GM23338 (cell line): ENCODE data around the gene CLSTN2. TPM values are rescaled to one million over a fixed set of nuclear protein-coding genes. Genes with fewer than 3 reads are reported as not detected.
A peak's percentile ranks its signal among the peaks of the same experiment; 100 is the strongest.

Experiments
- ATAC-seq: fragments of 200-7000 bp; cut with Tn5 transposase; 3 replicates; pipeline ENCODE4 v1.9.1; 2020
- DNase-seq: peaks from one replicate; pipeline ENCODE4 v3.0.0-alpha.2; 2015; ENCODE audit warnings: low spot score
- H2AFZ ChIP-seq: fragments of 200-600 bp; sonication (generic); 2 replicates; pipeline ENCODE4 v1.8.0; 2016; ENCODE audit warnings: antibody characterized with exemption, mild to moderate bottlenecking, moderate library complexity
- H3F3A ChIP-seq: fragments of 200-600 bp; sonication (generic); replicated peaks from 2 replicates; pipeline ENCODE4 v1.8.0; 2017; ENCODE audit warnings: antibody characterized with exemption, mixed run types, low read depth
- H3K27ac ChIP-seq: fragments of 200-600 bp; sonication (generic); 2 replicates; pipeline ENCODE4 v1.6.1; 2016; ENCODE audit warnings: low read depth
- H3K27me3 ChIP-seq: fragments of 200-600 bp; sonication (generic); 2 replicates; pipeline ENCODE4 v1.8.0; 2016; ENCODE audit warnings: mild to moderate bottlenecking, mixed run types, moderate library complexity; ENCODE audit not compliant: insufficient read depth
- H3K36me3 ChIP-seq: fragments of 200-600 bp; sonication (generic); 2 replicates; pipeline ENCODE4 v1.8.0; 2016; ENCODE audit warnings: mild to moderate bottlenecking; ENCODE audit not compliant: insufficient read depth
- H3K4me1 ChIP-seq: fragments of 200-600 bp; sonication (generic); 2 replicates; pipeline ENCODE4 v1.8.0; 2016; ENCODE audit warnings: mild to moderate bottlenecking, moderate library complexity; ENCODE audit not compliant: insufficient read depth
- H3K4me2 ChIP-seq: fragments of 200-600 bp; sonication (generic); 2 replicates; pipeline ENCODE4 v1.7.1; 2017; ENCODE audit warnings: mixed run types
- H3K4me3 ChIP-seq: fragments of 200-600 bp; sonication (generic); 2 replicates; pipeline ENCODE4 v1.6.1; 2016; ENCODE audit warnings: mixed run types
- H3K79me2 ChIP-seq: fragments of 200-600 bp; sonication (generic); replicated peaks from 2 replicates; pipeline ENCODE4 v1.8.0; 2017; ENCODE audit warnings: mild to moderate bottlenecking; ENCODE audit not compliant: insufficient read depth
- H3K9me2 ChIP-seq: fragments of 200-600 bp; sonication (generic); 2 replicates; pipeline ENCODE4 v1.8.0; 2017; ENCODE audit not compliant: insufficient read depth
- H4K20me1 ChIP-seq: fragments of 200-600 bp; sonication (generic); replicated peaks from 2 replicates; pipeline ENCODE4 v1.8.0; 2017; ENCODE audit warnings: mild to moderate bottlenecking; ENCODE audit not compliant: insufficient read depth
- H3K27ac Mint-ChIP-seq: 2 replicates; pipeline ENCODE4 v1.8.0; 2020; ENCODE audit warnings: inconsistent platforms, mild to moderate bottlenecking, moderate library complexity, mixed read lengths
- H3K27me3 Mint-ChIP-seq: 3 replicates; pipeline ENCODE4 v1.8.0; 2022; ENCODE audit warnings: low read depth, mild to moderate bottlenecking, moderate library complexity, mixed read lengths, inconsistent platforms; ENCODE audit not compliant: insufficient read depth, poor library complexity
- H3K36me3 Mint-ChIP-seq: 3 replicates; pipeline ENCODE4 v1.8.0; 2021; ENCODE audit warnings: low read depth, mild to moderate bottlenecking, inconsistent platforms, moderate library complexity, mixed read lengths
- H3K4me1 Mint-ChIP-seq: 3 replicates; pipeline ENCODE4 v1.8.0; 2020; ENCODE audit warnings: mild to moderate bottlenecking, inconsistent platforms, mixed read lengths
- H3K4me3 Mint-ChIP-seq: 3 replicates; pipeline ENCODE4 v1.8.0; 2021; ENCODE audit warnings: moderate library complexity, mild to moderate bottlenecking, inconsistent platforms, mixed read lengths
- H3K9me3 Mint-ChIP-seq: 3 replicates; pipeline ENCODE4 v1.8.0; 2020; ENCODE audit warnings: moderate library complexity, mild to moderate bottlenecking, inconsistent platforms, mixed read lengths
- JUNB ChIP-seq: IDR thresholded peaks from one replicate; pipeline ENCODE4 v1.6.1; 2016; ENCODE audit warnings: antibody characterized with exemption; ENCODE audit not compliant: unreplicated experiment
- POLR2AphosphoS5 ChIP-seq: IDR thresholded peaks from 2 replicates; pipeline ENCODE4 v1.6.1; 2016; ENCODE audit warnings: antibody characterized with exemption, low read depth
- ZNF114 ChIP-seq: fragments of 250-450 bp; sonication (Bioruptor Pico); IDR thresholded peaks from 2 replicates; pipeline ENCODE4 v1.5.0; 2020; ENCODE audit warnings: mild to moderate bottlenecking, moderate library complexity
- ZNF331 ChIP-seq: fragments of 250-450 bp; sonication (Bioruptor Pico); IDR thresholded peaks from 2 replicates; pipeline ENCODE4 v1.5.0; 2020; ENCODE audit warnings: low read depth, mild to moderate bottlenecking, moderate library complexity
- ZNF462 ChIP-seq: fragments of 250-450 bp; sonication (Bioruptor Pico); IDR thresholded peaks from 2 replicates; pipeline ENCODE4 v1.5.0; 2020; ENCODE audit warnings: mild to moderate bottlenecking, moderate library complexity
- polyA plus RNA-seq: library from polyadenylated mRNA; unstranded; fragments of >200 nt; fragmentation: Nextera tagmentation; extraction: Ambion mirVana; gene quantifications from 2 replicates; pipeline ENCODE4 v1.2.1, GENCODE V29; 2016
- total RNA-seq: library from RNA; depleted of rRNA; stranded (reverse); fragments of >200 nt; shearing (Covaris generic); gene quantifications from 2 replicates; pipeline ENCODE4 v1.2.3, GENCODE V29; 2014
- TF ChIP-seq, protein P1 (sequence below), 2 experiments: fragments of 200-600 bp in 1 of 2; sonication (generic) in 1 of 2; conservative IDR thresholded peaks; 2 replicates each; pipeline versions ENCODE4 v1.5.1 to v1.6.1; 2016 to 2017; ENCODE audit warnings: antibody characterized with exemption in 2 of 2, low read depth in 2 of 2, mild to moderate bottlenecking in 2 of 2, moderate library complexity in 1 of 2
- TF ChIP-seq, protein P2 (sequence below): IDR thresholded peaks from one replicate; pipeline ENCODE4 v1.6.1; 2018; ENCODE audit warnings: antibody characterized with exemption; ENCODE audit not compliant: unreplicated experiment

CLSTN2 gene
- total and polyA plus RNA-seq, 2 experiments from 2014 or later = 0.11 to 0.83 TPM

DNA sequence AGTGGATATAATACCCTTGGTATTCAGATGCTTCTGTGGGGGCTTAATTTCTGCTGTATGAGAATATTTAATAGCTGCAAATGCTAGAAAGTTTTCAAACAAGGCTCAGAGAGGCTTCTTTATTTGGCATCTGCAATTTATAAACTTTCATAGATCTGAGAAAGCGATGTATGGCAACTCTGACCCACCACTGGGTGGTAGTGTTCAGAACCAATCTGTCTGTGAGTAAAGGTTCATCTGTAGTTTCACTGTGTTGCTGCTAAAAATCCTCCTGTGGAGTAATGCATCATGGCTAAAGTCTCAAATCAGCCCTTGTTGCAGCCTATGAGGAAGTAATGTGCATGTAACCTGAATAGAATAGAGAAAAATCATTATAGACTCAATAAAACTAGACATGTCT, 47.4 kb downstream of the CLSTN2 start:
- Histone ChIP-seq H3K79me2 (no peaks in the 10 kb centered on the region), H3K27ac (no peak overlapping the region), H3K27me3 (no peaks in the 10 kb centered on the region), H3K4me3 (no peak overlapping the region), H3K9me2 (0 out of 2 replicates have a peak, but pooled peaks cover 3% of the 10 kb centered on the region), H4K20me1 (no peaks in the 10 kb centered on the region), H3F3A (no peaks in the 10 kb centered on the region), H3K4me2 (no peak overlapping the region), H3K36me3 (no peaks in the 10 kb centered on the region), H2AFZ (no peak overlapping the region), H3K4me1 (no peaks in the 10 kb centered on the region)
- ATAC-seq (no peak), DNase-seq (peak; percentile 17)
- Mint-ChIP-seq H3K27me3 (no peaks in the 10 kb centered on the region), H3K4me1 (no peaks in the 10 kb centered on the region), H3K9me3 (no peaks in the 10 kb centered on the region), H3K4me3 (no peak overlapping the region), H3K27ac (no peak overlapping the region), H3K36me3 (no peaks in the 10 kb centered on the region)
- no peak for TF ChIP-seq ZNF331 (CRISPR knock-in tag)
- TF ChIP-seq, protein P1, sequence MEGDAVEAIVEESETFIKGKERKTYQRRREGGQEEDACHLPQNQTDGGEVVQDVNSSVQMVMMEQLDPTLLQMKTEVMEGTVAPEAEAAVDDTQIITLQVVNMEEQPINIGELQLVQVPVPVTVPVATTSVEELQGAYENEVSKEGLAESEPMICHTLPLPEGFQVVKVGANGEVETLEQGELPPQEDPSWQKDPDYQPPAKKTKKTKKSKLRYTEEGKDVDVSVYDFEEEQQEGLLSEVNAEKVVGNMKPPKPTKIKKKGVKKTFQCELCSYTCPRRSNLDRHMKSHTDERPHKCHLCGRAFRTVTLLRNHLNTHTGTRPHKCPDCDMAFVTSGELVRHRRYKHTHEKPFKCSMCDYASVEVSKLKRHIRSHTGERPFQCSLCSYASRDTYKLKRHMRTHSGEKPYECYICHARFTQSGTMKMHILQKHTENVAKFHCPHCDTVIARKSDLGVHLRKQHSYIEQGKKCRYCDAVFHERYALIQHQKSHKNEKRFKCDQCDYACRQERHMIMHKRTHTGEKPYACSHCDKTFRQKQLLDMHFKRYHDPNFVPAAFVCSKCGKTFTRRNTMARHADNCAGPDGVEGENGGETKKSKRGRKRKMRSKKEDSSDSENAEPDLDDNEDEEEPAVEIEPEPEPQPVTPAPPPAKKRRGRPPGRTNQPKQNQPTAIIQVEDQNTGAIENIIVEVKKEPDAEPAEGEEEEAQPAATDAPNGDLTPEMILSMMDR (conservative IDR thresholded peaks at IDR 0.05; ENCODE audit: low read depth in 2 of 2) = peak; percentile 39 to 50

DNA sequence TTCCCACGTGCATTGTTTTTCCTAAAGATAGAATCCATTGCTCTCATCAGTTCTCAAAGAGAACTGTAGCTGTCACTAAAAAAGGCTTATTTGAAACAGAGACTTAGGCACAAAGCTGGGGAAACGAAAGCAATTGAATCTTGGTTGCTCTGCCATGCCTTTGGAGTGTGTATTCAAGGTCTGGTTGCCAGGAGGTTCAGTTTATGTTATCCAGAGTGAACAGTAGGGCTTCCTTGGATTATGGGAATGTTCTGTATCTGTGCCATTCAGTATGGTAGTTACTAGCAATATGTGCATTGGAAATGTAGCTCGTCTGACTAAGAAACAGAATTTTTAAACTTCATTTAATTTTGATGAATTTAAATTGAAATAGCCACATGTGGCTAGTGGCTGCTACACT, 50.6 kb downstream of the CLSTN2 start:
- no peaks in the 10 kb centered on the region for H3F3A ChIP-seq
- H3K4me1 ChIP-seq = no peaks in the 10 kb centered on the region
- peaks cover 4% of the 10 kb centered on the region for H3K27me3 Mint-ChIP-seq
- no peaks in the 10 kb centered on the region for H3K27me3 ChIP-seq
- H3K9me3 Mint-ChIP-seq = no peaks in the 10 kb centered on the region
- no peak overlapping the region for H3K27ac Mint-ChIP-seq
- H3K4me1 Mint-ChIP-seq = peaks cover 4% of the 10 kb centered on the region; the same call in 1 of the 3 replicates
- DNase-seq (no peak), ATAC-seq (no peak)
- H3K36me3 ChIP-seq = no peaks in the 10 kb centered on the region
- H3K4me3 ChIP-seq = no peak overlapping the region
- H3K36me3 Mint-ChIP-seq = no peaks in the 10 kb centered on the region
- H3K4me3 Mint-ChIP-seq = no peak overlapping the region
- no peak overlapping the region for H3K4me2 ChIP-seq
- H3K9me2 ChIP-seq = 0 out of 2 replicates have a peak, but pooled peaks cover 3% of the 10 kb centered on the region
- no peaks in the 10 kb centered on the region for H4K20me1 ChIP-seq
- no peak overlapping the region for H2AFZ ChIP-seq
- no peak overlapping the region for H3K27ac ChIP-seq
- no peaks in the 10 kb centered on the region for H3K79me2 ChIP-seq
- TF ChIP-seq POLR2AphosphoS5 = no peak
- TF ChIP-seq JUNB = no peak
- TF ChIP-seq, protein P2, sequence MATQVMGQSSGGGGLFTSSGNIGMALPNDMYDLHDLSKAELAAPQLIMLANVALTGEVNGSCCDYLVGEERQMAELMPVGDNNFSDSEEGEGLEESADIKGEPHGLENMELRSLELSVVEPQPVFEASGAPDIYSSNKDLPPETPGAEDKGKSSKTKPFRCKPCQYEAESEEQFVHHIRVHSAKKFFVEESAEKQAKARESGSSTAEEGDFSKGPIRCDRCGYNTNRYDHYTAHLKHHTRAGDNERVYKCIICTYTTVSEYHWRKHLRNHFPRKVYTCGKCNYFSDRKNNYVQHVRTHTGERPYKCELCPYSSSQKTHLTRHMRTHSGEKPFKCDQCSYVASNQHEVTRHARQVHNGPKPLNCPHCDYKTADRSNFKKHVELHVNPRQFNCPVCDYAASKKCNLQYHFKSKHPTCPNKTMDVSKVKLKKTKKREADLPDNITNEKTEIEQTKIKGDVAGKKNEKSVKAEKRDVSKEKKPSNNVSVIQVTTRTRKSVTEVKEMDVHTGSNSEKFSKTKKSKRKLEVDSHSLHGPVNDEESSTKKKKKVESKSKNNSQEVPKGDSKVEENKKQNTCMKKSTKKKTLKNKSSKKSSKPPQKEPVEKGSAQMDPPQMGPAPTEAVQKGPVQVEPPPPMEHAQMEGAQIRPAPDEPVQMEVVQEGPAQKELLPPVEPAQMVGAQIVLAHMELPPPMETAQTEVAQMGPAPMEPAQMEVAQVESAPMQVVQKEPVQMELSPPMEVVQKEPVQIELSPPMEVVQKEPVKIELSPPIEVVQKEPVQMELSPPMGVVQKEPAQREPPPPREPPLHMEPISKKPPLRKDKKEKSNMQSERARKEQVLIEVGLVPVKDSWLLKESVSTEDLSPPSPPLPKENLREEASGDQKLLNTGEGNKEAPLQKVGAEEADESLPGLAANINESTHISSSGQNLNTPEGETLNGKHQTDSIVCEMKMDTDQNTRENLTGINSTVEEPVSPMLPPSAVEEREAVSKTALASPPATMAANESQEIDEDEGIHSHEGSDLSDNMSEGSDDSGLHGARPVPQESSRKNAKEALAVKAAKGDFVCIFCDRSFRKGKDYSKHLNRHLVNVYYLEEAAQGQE = no peak
- TF ChIP-seq ZNF462 (CRISPR knock-in tag) = no peak
- no peak for TF ChIP-seq ZNF331 (CRISPR knock-in tag)
- no peak for TF ChIP-seq ZNF114 (CRISPR knock-in tag)
- TF ChIP-seq, protein P1 (conservative IDR thresholded peaks at IDR 0.05; ENCODE audit: low read depth in 2 of 2) = no peak
